ENCODE data around the gene PTH. TPM values are rescaled to one million over a fixed set of nuclear protein-coding genes. Genes with fewer than 3 reads are reported as not detected.
A peak's percentile ranks its signal among the peaks of the same experiment; 100 is the strongest.

PTH gene
- total and polyA plus RNA-seq, 4 donors = not detected

DNA sequence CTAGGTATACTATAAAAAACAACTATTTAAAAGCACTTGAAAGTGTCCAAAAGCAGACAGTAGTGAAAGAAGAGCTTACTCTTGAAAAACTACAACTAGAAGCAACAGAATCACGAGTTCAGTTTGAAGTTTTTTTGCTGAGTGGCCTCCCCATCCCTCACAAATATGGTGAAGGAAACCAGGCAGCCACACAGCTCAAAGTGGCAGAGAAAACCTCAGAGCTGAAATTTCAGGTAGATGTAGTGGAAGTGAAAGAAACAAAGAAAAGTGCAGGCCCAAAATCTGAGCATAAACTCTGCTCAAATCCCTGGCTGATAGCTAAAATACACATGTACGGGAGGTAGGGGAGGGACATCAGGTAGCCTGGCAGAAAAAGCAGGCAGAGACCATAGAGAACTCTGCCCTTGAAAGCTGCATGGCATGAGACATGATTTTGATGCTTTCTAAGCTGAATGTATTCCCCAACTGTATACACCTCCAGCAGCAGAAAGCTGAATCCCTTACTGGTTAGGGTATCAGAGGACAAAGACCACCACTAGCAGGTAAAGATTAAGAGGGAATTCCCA, 44.9 kb downstream of the PTH start:
- Histone ChIP-seq H3K27ac (ENCODE audit: low read depth in 1 of 2, low read length in 1 of 2) (no peak overlapping the region), H3K27me3 (ENCODE audit: control insufficient read depth in 3 of 3, insufficient read depth in 3 of 3, low read length in 2 of 3) (no peaks in the 10 kb centered on the region), H3K4me1 (ENCODE audit: control insufficient read depth in 5 of 5, insufficient read depth in 5 of 5, low read length in 5 of 5) (peaks cover 0 to 22% (median 8%) of the 10 kb centered on the region in 5 donors), H3K4me3 (no peak overlapping the region), H3K9ac (ENCODE audit: insufficient read depth in 1 of 2, low read length in 2 of 2) (no peak overlapping the region), H3K9me3 (ENCODE audit: control insufficient read depth in 4 of 4, insufficient read depth in 3 of 4, low read length in 3 of 4) (no peaks in the 10 kb centered on the region), H3K36me3 (ENCODE audit: control insufficient read depth in 4 of 4, insufficient read depth in 4 of 4, low read length in 4 of 4) (no peaks in the 10 kb centered on the region)
- ATAC-seq (ENCODE audit: insufficient read depth, low FRiP score) (no peak), DNase-seq (no peak)
- WGBS, 2 donors = 85 to 93% methylated on average over 2 of the region's 2 CpGs
- TF ChIP-seq, protein P1, sequence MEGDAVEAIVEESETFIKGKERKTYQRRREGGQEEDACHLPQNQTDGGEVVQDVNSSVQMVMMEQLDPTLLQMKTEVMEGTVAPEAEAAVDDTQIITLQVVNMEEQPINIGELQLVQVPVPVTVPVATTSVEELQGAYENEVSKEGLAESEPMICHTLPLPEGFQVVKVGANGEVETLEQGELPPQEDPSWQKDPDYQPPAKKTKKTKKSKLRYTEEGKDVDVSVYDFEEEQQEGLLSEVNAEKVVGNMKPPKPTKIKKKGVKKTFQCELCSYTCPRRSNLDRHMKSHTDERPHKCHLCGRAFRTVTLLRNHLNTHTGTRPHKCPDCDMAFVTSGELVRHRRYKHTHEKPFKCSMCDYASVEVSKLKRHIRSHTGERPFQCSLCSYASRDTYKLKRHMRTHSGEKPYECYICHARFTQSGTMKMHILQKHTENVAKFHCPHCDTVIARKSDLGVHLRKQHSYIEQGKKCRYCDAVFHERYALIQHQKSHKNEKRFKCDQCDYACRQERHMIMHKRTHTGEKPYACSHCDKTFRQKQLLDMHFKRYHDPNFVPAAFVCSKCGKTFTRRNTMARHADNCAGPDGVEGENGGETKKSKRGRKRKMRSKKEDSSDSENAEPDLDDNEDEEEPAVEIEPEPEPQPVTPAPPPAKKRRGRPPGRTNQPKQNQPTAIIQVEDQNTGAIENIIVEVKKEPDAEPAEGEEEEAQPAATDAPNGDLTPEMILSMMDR (IDR thresholded peaks at IDR 0.05; ENCODE audit: control extremely low read depth, extremely low read depth) = no peak

- no peak for DNase-seq
- TF ChIP-seq, protein P1 (IDR thresholded peaks at IDR 0.05; ENCODE audit: control extremely low read depth, extremely low read depth) = no peak
- H3K36me3 ChIP-seq (ENCODE audit: control insufficient read depth in 4 of 4, insufficient read depth in 4 of 4, low read length in 4 of 4) = no peaks in the 10 kb centered on the region
- 0 to 100% methylated on average over 1 of the region's 1 CpG for WGBS, 2 donors
- H3K4me3 ChIP-seq = no peak overlapping the region
- no peak overlapping the region for H3K27ac ChIP-seq (ENCODE audit: low read depth in 1 of 2, low read length in 1 of 2)
- ATAC-seq (ENCODE audit: insufficient read depth, low FRiP score) = no peak
- H3K9me3 ChIP-seq (ENCODE audit: control insufficient read depth in 4 of 4, insufficient read depth in 3 of 4, low read length in 3 of 4) = no peaks in the 10 kb centered on the region
- H3K27me3 ChIP-seq (ENCODE audit: control insufficient read depth in 3 of 3, insufficient read depth in 3 of 3, low read length in 2 of 3) = no peaks in the 10 kb centered on the region
- H3K4me1 ChIP-seq (ENCODE audit: control insufficient read depth in 5 of 5, insufficient read depth in 5 of 5, low read length in 5 of 5) = peaks cover 0 to 22% (median 8%) of the 10 kb centered on the region in 5 donors
- no peak overlapping the region for H3K9ac ChIP-seq (ENCODE audit: insufficient read depth in 1 of 2, low read length in 2 of 2)
These were observed 46.3 kb downstream of the PTH start for GRCh38 chr11:13449522-13449921.

DNA sequence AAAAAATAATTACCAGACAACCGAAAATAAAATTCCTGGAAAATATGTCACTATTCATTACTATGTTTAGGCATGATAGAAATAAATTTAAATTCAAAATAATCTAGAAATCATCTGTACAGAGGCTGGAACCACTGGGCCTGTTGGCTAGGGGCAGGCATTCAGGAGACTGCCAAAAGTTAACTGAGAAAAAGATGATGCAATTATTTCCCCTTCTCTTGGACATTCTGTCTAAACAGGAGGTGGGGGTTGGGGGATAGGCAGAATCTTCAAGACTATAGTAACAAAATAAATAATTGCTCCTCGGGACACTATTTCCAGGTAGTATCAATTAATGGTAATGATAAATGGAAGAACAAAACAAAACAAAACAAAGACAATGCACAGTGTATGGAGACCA, 46.9 kb downstream of the PTH start:
- Histone ChIP-seq H3K27ac (ENCODE audit: low read depth in 1 of 2, low read length in 1 of 2) (peak overlapping the region in 1 of 2 donors; percentile 9), H3K4me3 (no peak overlapping the region), H3K9ac (ENCODE audit: insufficient read depth in 1 of 2, low read length in 2 of 2) (peak overlapping the region in 1 of 2 donors; percentile 56), H3K4me1 (ENCODE audit: control insufficient read depth in 5 of 5, insufficient read depth in 5 of 5, low read length in 5 of 5) (peaks cover 0 to 22% (median 8%) of the 10 kb centered on the region in 5 donors), H3K27me3 (ENCODE audit: control insufficient read depth in 3 of 3, insufficient read depth in 3 of 3, low read length in 2 of 3) (no peaks in the 10 kb centered on the region), H3K9me3 (ENCODE audit: control insufficient read depth in 4 of 4, insufficient read depth in 3 of 4, low read length in 3 of 4) (no peaks in the 10 kb centered on the region), H3K36me3 (ENCODE audit: control insufficient read depth in 4 of 4, insufficient read depth in 4 of 4, low read length in 4 of 4) (no peaks in the 10 kb centered on the region)
- no peak for ATAC-seq (ENCODE audit: insufficient read depth, low FRiP score)
- WGBS, 2 donors = 53 to 65% methylated on average over 2 of the region's 2 CpGs
- TF ChIP-seq, protein P1 (IDR thresholded peaks at IDR 0.05; ENCODE audit: control extremely low read depth, extremely low read depth) = no peak
- DNase-seq = peak; percentile 24 to 85 (median 73)

GRCh38 chr11:13446444-13446843, 49.4 kb downstream of the PTH start:
- no peak overlapping the region for H3K4me3 ChIP-seq
- H3K36me3 ChIP-seq (ENCODE audit: control insufficient read depth in 4 of 4, insufficient read depth in 4 of 4, low read length in 4 of 4) = no peaks in the 10 kb centered on the region
- H3K27me3 ChIP-seq (ENCODE audit: control insufficient read depth in 3 of 3, insufficient read depth in 3 of 3, low read length in 2 of 3) = no peaks in the 10 kb centered on the region
- TF ChIP-seq, protein P1 (IDR thresholded peaks at IDR 0.05; ENCODE audit: control extremely low read depth, extremely low read depth) = no peak
- H3K4me1 ChIP-seq (ENCODE audit: control insufficient read depth in 5 of 5, insufficient read depth in 5 of 5, low read length in 5 of 5) = peaks cover 0 to 22% (median 8%) of the 10 kb centered on the region in 5 donors
- no peak overlapping the region for H3K9ac ChIP-seq (ENCODE audit: insufficient read depth in 1 of 2, low read length in 2 of 2)
- no peaks in the 10 kb centered on the region for H3K9me3 ChIP-seq (ENCODE audit: control insufficient read depth in 4 of 4, insufficient read depth in 3 of 4, low read length in 3 of 4)
- H3K27ac ChIP-seq (ENCODE audit: low read depth in 1 of 2, low read length in 1 of 2) = no peak overlapping the region
- no peak for ATAC-seq (ENCODE audit: insufficient read depth, low FRiP score)
- no peak for DNase-seq
